KMS-11 (cell line): ENCODE measurements around the gene STAM.

Experiments used
- H2AFZ ChIP-seq: fragments of 200-600 bp; sonication (generic); 2 replicates; pipeline ENCODE4 v1.6.1; 2016; ENCODE audit warnings: antibody characterized with exemption, mixed run types, low read depth
- H3K27ac ChIP-seq: fragments of 200-600 bp; sonication (generic); 2 replicates; pipeline ENCODE4 v1.6.1; 2016; ENCODE audit warnings: mild to moderate bottlenecking, mixed run types
- H3K27me3 ChIP-seq: fragments of 200-600 bp; sonication (generic); 2 replicates; pipeline ENCODE4 v1.6.1; 2017; ENCODE audit warnings: mild to moderate bottlenecking, low read depth, mixed run types, moderate library complexity; ENCODE audit not compliant: insufficient read depth
- H3K36me3 ChIP-seq: fragments of 200-600 bp; sonication (generic); 2 replicates; pipeline ENCODE4 v1.6.1; 2017; ENCODE audit warnings: mild to moderate bottlenecking, mixed run types; ENCODE audit not compliant: insufficient read depth
- H3K4me1 ChIP-seq: fragments of 200-600 bp; sonication (generic); 2 replicates; pipeline ENCODE4 v1.6.1; 2016; ENCODE audit warnings: mild to moderate bottlenecking, low read depth, mixed run types; ENCODE audit not compliant: poor library complexity, severe bottlenecking
- H3K4me2 ChIP-seq: fragments of 200-600 bp; sonication (generic); 2 replicates; pipeline ENCODE4 v1.7.0; 2016; ENCODE audit warnings: mild to moderate bottlenecking, mixed run types
- H3K4me3 ChIP-seq: fragments of 200-600 bp; sonication (generic); IDR thresholded peaks from 2 replicates; pipeline ENCODE4 v1.6.1; 2017; ENCODE audit warnings: low read depth, low read length, mixed read lengths; ENCODE audit not compliant: insufficient read depth
- H3K79me2 ChIP-seq: fragments of 200-600 bp; sonication (generic); 2 replicates; pipeline ENCODE4 v1.6.1; 2016; ENCODE audit warnings: low read depth, mixed run types; ENCODE audit not compliant: insufficient read depth
- H3K9ac ChIP-seq: fragments of 200-600 bp; sonication (generic); 2 replicates; pipeline ENCODE4 v1.6.1; 2016; ENCODE audit warnings: mild to moderate bottlenecking, mixed run types
- H4K20me1 ChIP-seq: fragments of 200-600 bp; sonication (generic); 2 replicates; pipeline ENCODE4 v1.6.1; 2016; ENCODE audit warnings: mild to moderate bottlenecking, mixed run types; ENCODE audit not compliant: insufficient read depth
- TF ChIP-seq, protein P1 (sequence below): fragments of 200-600 bp; sonication (generic); conservative IDR thresholded peaks from 2 replicates; pipeline ENCODE4 v1.6.1; 2017; ENCODE audit warnings: low read depth, mild to moderate bottlenecking, antibody characterized with exemption, low read length, moderate library complexity, mixed read lengths

The STAM gene

DNA sequence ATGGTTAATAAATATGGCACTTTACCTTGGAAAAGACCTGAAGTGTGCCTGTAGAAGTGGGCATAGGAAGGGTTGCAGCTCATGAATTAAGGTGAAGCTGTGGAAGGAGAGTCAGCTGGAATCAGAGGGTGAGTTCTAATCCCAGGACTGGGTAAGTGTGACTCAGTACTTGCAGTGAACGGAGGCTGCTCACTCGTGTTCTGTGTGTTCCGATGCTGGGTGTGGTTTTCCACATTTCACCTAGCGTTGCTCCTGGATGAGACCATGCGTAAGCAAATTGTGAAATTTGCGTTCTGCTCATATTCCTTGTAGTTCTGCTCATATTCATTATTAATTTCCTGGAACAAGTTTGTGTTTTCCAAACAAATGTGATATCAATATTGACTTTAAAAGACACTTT, 85.7 kb downstream of the STAM start:
- H2AFZ ChIP-seq, result no peak overlapping the region
- TF ChIP-seq, protein P1, sequence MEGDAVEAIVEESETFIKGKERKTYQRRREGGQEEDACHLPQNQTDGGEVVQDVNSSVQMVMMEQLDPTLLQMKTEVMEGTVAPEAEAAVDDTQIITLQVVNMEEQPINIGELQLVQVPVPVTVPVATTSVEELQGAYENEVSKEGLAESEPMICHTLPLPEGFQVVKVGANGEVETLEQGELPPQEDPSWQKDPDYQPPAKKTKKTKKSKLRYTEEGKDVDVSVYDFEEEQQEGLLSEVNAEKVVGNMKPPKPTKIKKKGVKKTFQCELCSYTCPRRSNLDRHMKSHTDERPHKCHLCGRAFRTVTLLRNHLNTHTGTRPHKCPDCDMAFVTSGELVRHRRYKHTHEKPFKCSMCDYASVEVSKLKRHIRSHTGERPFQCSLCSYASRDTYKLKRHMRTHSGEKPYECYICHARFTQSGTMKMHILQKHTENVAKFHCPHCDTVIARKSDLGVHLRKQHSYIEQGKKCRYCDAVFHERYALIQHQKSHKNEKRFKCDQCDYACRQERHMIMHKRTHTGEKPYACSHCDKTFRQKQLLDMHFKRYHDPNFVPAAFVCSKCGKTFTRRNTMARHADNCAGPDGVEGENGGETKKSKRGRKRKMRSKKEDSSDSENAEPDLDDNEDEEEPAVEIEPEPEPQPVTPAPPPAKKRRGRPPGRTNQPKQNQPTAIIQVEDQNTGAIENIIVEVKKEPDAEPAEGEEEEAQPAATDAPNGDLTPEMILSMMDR, result no peak
- H3K9ac ChIP-seq, result no peak overlapping the region
- no peaks in the 10 kb centered on the region for H3K36me3 ChIP-seq
- no peaks in the 10 kb centered on the region for H3K27me3 ChIP-seq
- no peaks in the 10 kb centered on the region for H3K4me1 ChIP-seq
- H3K27ac ChIP-seq, result no peak overlapping the region
- H4K20me1 ChIP-seq, result no peaks in the 10 kb centered on the region
- no peaks in the 10 kb centered on the region for H3K79me2 ChIP-seq
- H3K4me3 ChIP-seq, result no peak overlapping the region
- H3K4me2 ChIP-seq, result no peak overlapping the region

DNA sequence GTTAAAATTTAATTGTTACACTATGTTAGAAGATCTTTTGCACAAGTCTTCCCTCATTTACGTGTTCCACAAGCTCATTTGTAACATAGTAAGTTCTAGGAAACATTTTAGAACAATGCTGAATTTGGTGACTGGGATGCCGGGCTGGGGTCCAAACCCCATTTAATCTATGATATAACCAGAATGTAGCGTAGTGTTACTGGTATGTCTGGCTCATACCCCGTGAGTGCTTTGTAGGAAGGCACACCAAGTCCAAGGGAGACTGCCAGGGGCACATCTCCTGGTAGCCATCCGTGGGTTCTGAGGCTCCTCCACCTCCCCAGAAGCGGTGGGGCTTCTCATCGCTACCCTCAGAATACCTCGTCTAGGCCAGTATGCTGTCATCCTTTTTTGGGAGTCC, 86.7 kb downstream of the STAM start:
- H3K27ac ChIP-seq, result no peak overlapping the region
- H3K79me2 ChIP-seq, result no peaks in the 10 kb centered on the region
- no peaks in the 10 kb centered on the region for H3K36me3 ChIP-seq
- no peak overlapping the region for H2AFZ ChIP-seq
- no peaks in the 10 kb centered on the region for H4K20me1 ChIP-seq
- H3K4me3 ChIP-seq, result no peak overlapping the region
- TF ChIP-seq, protein P1, result no peak
- H3K4me2 ChIP-seq, result no peak overlapping the region
- H3K4me1 ChIP-seq, result no peaks in the 10 kb centered on the region
- no peak overlapping the region for H3K9ac ChIP-seq
- no peaks in the 10 kb centered on the region for H3K27me3 ChIP-seq

DNA sequence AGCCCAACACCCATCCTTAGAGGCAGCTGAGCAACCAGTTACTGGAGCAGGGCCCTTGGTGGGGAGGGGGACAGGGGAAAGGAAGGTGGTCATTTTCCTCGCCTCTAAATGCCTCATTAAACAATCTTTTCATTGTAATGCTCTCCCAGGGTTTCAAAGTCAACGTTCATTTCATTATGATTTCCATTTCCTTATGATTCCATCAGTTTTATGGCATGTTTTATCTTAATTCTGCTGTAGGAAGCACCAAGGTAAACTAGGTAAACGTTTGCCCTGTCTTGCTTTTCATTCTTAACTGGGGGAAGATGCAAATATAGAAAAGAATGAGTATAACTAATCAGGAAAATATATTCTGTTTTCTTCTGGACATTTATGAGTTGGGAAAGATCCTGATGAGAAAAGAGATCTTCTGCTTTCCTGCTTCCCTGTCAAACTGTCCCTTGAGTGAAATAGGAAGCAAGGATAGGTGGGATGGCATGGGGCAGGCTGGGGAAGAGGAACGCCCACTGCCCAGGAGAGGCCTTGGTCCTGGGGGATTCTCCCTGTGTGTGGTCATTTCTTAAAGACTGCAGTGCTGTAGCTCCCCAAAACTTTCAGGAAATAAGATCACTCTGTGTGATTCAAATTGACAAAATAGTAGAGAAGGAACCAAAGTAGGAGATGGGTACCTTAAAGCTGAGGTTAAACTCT, 87.5 kb downstream of the STAM start:
- no peaks in the 10 kb centered on the region for H3K27me3 ChIP-seq
- H3K4me3 ChIP-seq, result no peak overlapping the region
- H3K27ac ChIP-seq, result no peak overlapping the region
- no peak overlapping the region for H2AFZ ChIP-seq
- H3K4me1 ChIP-seq, result no peaks in the 10 kb centered on the region
- no peaks in the 10 kb centered on the region for H3K79me2 ChIP-seq
- no peaks in the 10 kb centered on the region for H4K20me1 ChIP-seq
- TF ChIP-seq, protein P1, result no peak
- H3K9ac ChIP-seq, result no peak overlapping the region
- no peaks in the 10 kb centered on the region for H3K36me3 ChIP-seq
- H3K4me2 ChIP-seq, result no peak overlapping the region

DNA sequence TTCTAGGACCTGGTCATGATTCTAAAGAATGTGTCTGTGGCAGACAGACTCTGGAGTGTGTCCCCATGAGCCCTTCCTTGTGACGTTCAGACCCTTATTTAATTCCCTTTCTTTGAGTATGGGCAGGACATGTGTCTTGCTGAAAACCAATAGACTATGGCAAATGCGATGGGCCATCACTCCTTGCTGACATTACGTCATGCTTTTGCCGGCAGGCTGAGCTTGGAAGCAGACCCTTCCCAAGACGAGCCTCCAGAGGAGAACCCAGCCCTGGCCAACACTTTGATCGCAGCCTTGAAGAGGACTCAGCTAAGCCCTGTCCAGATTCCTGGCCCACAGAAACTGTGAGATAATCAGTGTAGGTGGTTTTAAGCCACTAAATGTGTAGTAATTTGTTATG, 89.7 kb downstream of the STAM start:
- Histone ChIP-seq H3K27ac (no peak overlapping the region), H3K9ac (no peak overlapping the region), H3K79me2 (no peaks in the 10 kb centered on the region), H3K36me3 (no peaks in the 10 kb centered on the region), H3K27me3 (no peaks in the 10 kb centered on the region), H4K20me1 (no peaks in the 10 kb centered on the region), H3K4me3 (no peak overlapping the region), H3K4me1 (no peaks in the 10 kb centered on the region), H2AFZ (no peak overlapping the region), H3K4me2 (no peak overlapping the region)
- TF ChIP-seq, protein P1, result no peak
